ENCODE data around the gene DLGAP3.

The DLGAP3 gene

GRCh38 chr1:34901919-34902318 lies 27.5 kb downstream of the DLGAP3 start:
- DNase-seq = no peak

GRCh38 chr1:34900775-34901502 lies 28.5 kb downstream of the DLGAP3 start:
- DNase-seq = no peak

- DNase-seq = no peak
Measured at GRCh38 chr1:34899906-34900305, 29.5 kb downstream of the DLGAP3 start.

GRCh38 chr1:34899471-34899870 lies 30.0 kb downstream of the DLGAP3 start:
- DNase-seq = no peak

- DNase-seq = no peak
Measured at GRCh38 chr1:34898330-34898761, 31.1 kb downstream of the DLGAP3 start.

- no peak for DNase-seq
Measured at GRCh38 chr1:34896612-34897011, 32.8 kb downstream of the DLGAP3 start.

- no peak for DNase-seq
Measured at GRCh38 chr1:34889705-34890104, 39.7 kb downstream of the DLGAP3 start.

GRCh38 chr1:34887593-34887992 lies 41.9 kb downstream of the DLGAP3 start:
- DNase-seq = no peak

- DNase-seq = no peak
Measured at GRCh38 chr1:34885405-34886247, 43.8 kb downstream of the DLGAP3 start.

GRCh38 chr1:34884961-34885360 lies 44.5 kb downstream of the DLGAP3 start:
- DNase-seq = no peak

- DNase-seq = no peak
Measured at GRCh38 chr1:34884536-34884935, 44.9 kb downstream of the DLGAP3 start.

GRCh38 chr1:34879230-34879629 lies 50.2 kb downstream of the DLGAP3 start:
- no peak for DNase-seq

- no peak for DNase-seq
Measured at GRCh38 chr1:34876406-34876805, 53.0 kb downstream of the DLGAP3 start.

- no peak for DNase-seq
Measured at GRCh38 chr1:34874296-34874952, 55.0 kb downstream of the DLGAP3 start.

- no peak for DNase-seq
Measured at GRCh38 chr1:34872133-34872503, 57.3 kb downstream of the DLGAP3 start.

- no peak for DNase-seq
Measured at GRCh38 chr1:34871443-34872132, 57.9 kb downstream of the DLGAP3 start.

- DNase-seq = peak; percentile 20
Measured at GRCh38 chr1:34870395-34870794, 59.1 kb downstream of the DLGAP3 start.

GRCh38 chr1:34869760-34870159 lies 59.7 kb downstream of the DLGAP3 start:
- DNase-seq = no peak

GRCh38 chr1:34868230-34869049 lies 61.0 kb downstream of the DLGAP3 start:
- no peak for DNase-seq

- DNase-seq = no peak
Measured at GRCh38 chr1:34867415-34867814, 62.0 kb downstream of the DLGAP3 start.

GRCh38 chr1:34866762-34867109 lies 62.7 kb downstream of the DLGAP3 start:
- no peak for DNase-seq

Data from midbrain (tissue), 1 donor.